ENCODE results near the gene ELFN1. TPM values are rescaled to one million over a fixed set of nuclear protein-coding genes. Genes with fewer than 3 reads are reported as not detected.

The ELFN1 gene
- total RNA-seq, 2 donors from 2014 or later: 0.33 to 1.3 TPM

- no peaks in the 10 kb centered on the region for H3K36me3 ChIP-seq (replicated peaks in 1 of 2; ENCODE audit: insufficient read depth in 1 of 2, low read depth in 2 of 2)
- ATAC-seq (no peak), DNase-seq (no peak)
- WGBS, 2 donors: 88 to 97% methylated on average over 7 to 11 of the region's 11 CpGs
- peaks cover 11% of the 10 kb centered on the region for H3K4me1 ChIP-seq
- no peaks in the 10 kb centered on the region for H3K27me3 ChIP-seq
- TF ChIP-seq, protein P1, sequence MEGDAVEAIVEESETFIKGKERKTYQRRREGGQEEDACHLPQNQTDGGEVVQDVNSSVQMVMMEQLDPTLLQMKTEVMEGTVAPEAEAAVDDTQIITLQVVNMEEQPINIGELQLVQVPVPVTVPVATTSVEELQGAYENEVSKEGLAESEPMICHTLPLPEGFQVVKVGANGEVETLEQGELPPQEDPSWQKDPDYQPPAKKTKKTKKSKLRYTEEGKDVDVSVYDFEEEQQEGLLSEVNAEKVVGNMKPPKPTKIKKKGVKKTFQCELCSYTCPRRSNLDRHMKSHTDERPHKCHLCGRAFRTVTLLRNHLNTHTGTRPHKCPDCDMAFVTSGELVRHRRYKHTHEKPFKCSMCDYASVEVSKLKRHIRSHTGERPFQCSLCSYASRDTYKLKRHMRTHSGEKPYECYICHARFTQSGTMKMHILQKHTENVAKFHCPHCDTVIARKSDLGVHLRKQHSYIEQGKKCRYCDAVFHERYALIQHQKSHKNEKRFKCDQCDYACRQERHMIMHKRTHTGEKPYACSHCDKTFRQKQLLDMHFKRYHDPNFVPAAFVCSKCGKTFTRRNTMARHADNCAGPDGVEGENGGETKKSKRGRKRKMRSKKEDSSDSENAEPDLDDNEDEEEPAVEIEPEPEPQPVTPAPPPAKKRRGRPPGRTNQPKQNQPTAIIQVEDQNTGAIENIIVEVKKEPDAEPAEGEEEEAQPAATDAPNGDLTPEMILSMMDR (IDR thresholded peaks at IDR 0.05): no peak
- no peak for TF ChIP-seq POLR2A (IDR thresholded peaks at IDR 0.05)
- H3K9me3 ChIP-seq: peaks cover 0 to 7% (median 0%) of the 10 kb centered on the region in 3 donors
- H3K27ac ChIP-seq: no peak overlapping the region
- no peak overlapping the region for H3K4me3 ChIP-seq
- intact Hi-C loops (cut with DNase I): no loop called here
These were observed 44.7 kb downstream of the ELFN1 start for GRCh38 chr7:1714583-1715330.

- ATAC-seq: no peak
- DNase-seq: no peak
- intact Hi-C loops (cut with DNase I): no loop called here
- no peaks in the 10 kb centered on the region for H3K27me3 ChIP-seq
- peaks cover 11% of the 10 kb centered on the region for H3K4me1 ChIP-seq
- no peak overlapping the region for H3K27ac ChIP-seq
- no peak overlapping the region for H3K4me3 ChIP-seq
- TF ChIP-seq, protein P1 (IDR thresholded peaks at IDR 0.05): no peak
- TF ChIP-seq POLR2A (IDR thresholded peaks at IDR 0.05): no peak
- 91 to 97% methylated on average over 5 of the region's 5 CpGs for WGBS, 2 donors
- no peaks in the 10 kb centered on the region for H3K36me3 ChIP-seq (replicated peaks in 1 of 2; ENCODE audit: insufficient read depth in 1 of 2, low read depth in 2 of 2)
- H3K9me3 ChIP-seq: peaks cover 0 to 2% (median 0%) of the 10 kb centered on the region in 3 donors
These were observed 45.2 kb downstream of the ELFN1 start for GRCh38 chr7:1715331-1715625.

- H3K4me3 ChIP-seq: no peak overlapping the region
- DNase-seq: no peak
- TF ChIP-seq, protein P1 (IDR thresholded peaks at IDR 0.05): no peak
- TF ChIP-seq POLR2A (IDR thresholded peaks at IDR 0.05): no peak
These were observed 45.6 kb downstream of the ELFN1 start for GRCh38 chr7:1715671-1716074.

GRCh38 chr7:1716263-1717094 lies 46.4 kb downstream of the ELFN1 start:
- intact Hi-C loops (cut with DNase I): no loop called here
- WGBS, 2 donors: 79 to 80% methylated on average over 11 to 18 of the region's 20 CpGs
- no peak overlapping the region for H3K27ac ChIP-seq
- DNase-seq: no peak
- H3K9me3 ChIP-seq: no peaks in the 10 kb centered on the region
- no peaks in the 10 kb centered on the region for H3K36me3 ChIP-seq (replicated peaks in 1 of 2; ENCODE audit: insufficient read depth in 1 of 2, low read depth in 2 of 2)
- TF ChIP-seq POLR2A (IDR thresholded peaks at IDR 0.05): no peak
- TF ChIP-seq, protein P1 (IDR thresholded peaks at IDR 0.05): no peak
- H3K4me1 ChIP-seq: peaks cover 11% of the 10 kb centered on the region
- no peak overlapping the region for H3K4me3 ChIP-seq
- H3K27me3 ChIP-seq: no peaks in the 10 kb centered on the region
- no peak for ATAC-seq

More at GRCh38 chr7:1715671-1716074, 45.6 kb downstream of the ELFN1 start:
- ATAC-seq: no peak
- H3K4me1 ChIP-seq: peaks cover 11% of the 10 kb centered on the region
- intact Hi-C loops (cut with DNase I): no loop called here
- 83 to 84% methylated on average over 6 of the region's 6 CpGs for WGBS, 2 donors
- H3K9me3 ChIP-seq: no peaks in the 10 kb centered on the region
- no peaks in the 10 kb centered on the region for H3K27me3 ChIP-seq
- H3K27ac ChIP-seq: no peak overlapping the region
- no peaks in the 10 kb centered on the region for H3K36me3 ChIP-seq (replicated peaks in 1 of 2; ENCODE audit: insufficient read depth in 1 of 2, low read depth in 2 of 2)

All from body of pancreas (tissue), 4 donors.